Adrenal gland (tissue), 12 donors: ENCODE results near the gene PIP5KL1. TPM values are rescaled to one million over a fixed set of nuclear protein-coding genes. Genes with fewer than 3 reads are reported as not detected.

Experiments
- DNase-seq, 7 donors: peaks; one replicate each; pipeline ENCODE4 v3.0.0-alpha.2; 2019 to 2020
- H3K27ac ChIP-seq, 5 donors: fragments of 200-600 bp; sonication (generic) in 4 of 5; 1 replicate in 3 of 5; 2 replicates in 2 of 5; pipeline versions ENCODE4 v1.5.1 to v1.8.0; 2016 to 2020; ENCODE audit warnings: mild to moderate bottlenecking in 1 of 5
- H3K27me3 ChIP-seq: fragments of 200-600 bp; 2 replicates; pipeline ENCODE4 v1.8.0; 2021
- H3K36me3 ChIP-seq, 2 donors: fragments of 200-600 bp; replicated peaks in 1 of 2; 1 replicate in 1 of 2; 2 replicates in 1 of 2; pipeline versions ENCODE4 v1.5.1 to v1.8.0; 2018 to 2022
- H3K4me1 ChIP-seq, 2 donors: fragments of 200-600 bp; replicated peaks in 1 of 2; 1 replicate in 1 of 2; 2 replicates in 1 of 2; pipeline versions ENCODE4 v1.5.1 to v1.8.0; 2018 to 2021
- H3K4me3 ChIP-seq, 4 donors: fragments of 200-600 bp; sonication (generic) in 3 of 4; one replicate each; pipeline ENCODE4 v1.5.1; 2016 to 2018
- H3K9me3 ChIP-seq, 3 donors: fragments of 200-600 bp; sonication (generic) in 1 of 3; replicated peaks in 1 of 3; 1 replicate in 2 of 3; 2 replicates in 1 of 3; pipeline versions ENCODE4 v1.5.1 to v1.8.0; 2016 to 2021
- POLR2A ChIP-seq, 2 donors: fragments of 450-650 bp; IDR thresholded peaks; one replicate each; pipeline ENCODE4 v1.6.1; 2017; ENCODE audit warnings: antibody characterized with exemption in 2 of 2, mild to moderate bottlenecking in 2 of 2, moderate library complexity in 1 of 2
- WGBS, 4 donors: extraction: QIAGEN DNeasy Blood & Tissue Kit in 2 of 4; methylation state at CpG; one replicate each; pipeline versions ENCODE4 v1.1.5 to v1.1.7; 2013 to 2017; 5-methylcytosine and 5-hydroxymethylcytosine counted together
- intact Hi-C, 2 donors: fragments of 100-400 bp; cut with DNase I; formaldehyde crosslinking; loops; one replicate each; pipeline versions ENCODE4 v1.14.1 to v1.15.0; 2022 to 2023
- polyA plus RNA-seq, 3 donors: library from polyadenylated mRNA; stranded (reverse); fragments of 200-250 nt in 2 of 3; fragments of 350-450 nt in 1 of 3; fragmentation: Illumina TruSeq in 1 of 3; extraction: RNeasy Lipid Tissue Mini Kit (QIAGEN cat#74804) in 1 of 3; gene quantifications; one replicate each; pipeline ENCODE4 v1.2.3, GENCODE V29; 2013 to 2014
- total RNA-seq, 9 donors: library from RNA; depleted of rRNA in 4 of 9; stranded (reverse); fragments of >200 nt in 4 of 9; fragments of 120-200 nt in 1 of 9; fragmentation: NEBNext Ultra II Directional in 1 of 9; extraction: Animal tissue kit (Norgen Biotek cat#: 25700) in 1 of 9; gene quantifications; one replicate each; pipeline versions ENCODE4 v1.1.0 to v1.2.4, GENCODE V29; 2013 to 2023
- TF ChIP-seq, protein P1 (sequence below), 6 experiments: fragments of 450-650 bp in 4 of 6; fragments of 200-600 bp in 2 of 6; sonication (generic) in 1 of 6; IDR thresholded peaks; 1 replicate in 5 of 6; 2 replicates in 1 of 6; pipeline versions ENCODE4 v1.5.1 to v1.8.0; 2016 to 2021; ENCODE audit warnings: antibody characterized with exemption in 6 of 6, mild to moderate bottlenecking in 2 of 6, moderate library complexity in 1 of 6
- donor health status: healthy with polysubstance abuse.
- donor health status: Bipolar disorder and iron deficiency.
- donor health status: DM: yes; HTN: yes; CAD: no.
- donor health status: DM: no; HTN: no; CAD: no.
- donor health status: DM: no; HTN: no; CAD: no.
- donor health status: DM: yes; HTN: yes; CAD: no.

The PIP5KL1 gene
- total and polyA plus RNA-seq, 12 donors, result 0.19 to 2.3 (median 0.83) TPM; not detected in 3

DNA sequence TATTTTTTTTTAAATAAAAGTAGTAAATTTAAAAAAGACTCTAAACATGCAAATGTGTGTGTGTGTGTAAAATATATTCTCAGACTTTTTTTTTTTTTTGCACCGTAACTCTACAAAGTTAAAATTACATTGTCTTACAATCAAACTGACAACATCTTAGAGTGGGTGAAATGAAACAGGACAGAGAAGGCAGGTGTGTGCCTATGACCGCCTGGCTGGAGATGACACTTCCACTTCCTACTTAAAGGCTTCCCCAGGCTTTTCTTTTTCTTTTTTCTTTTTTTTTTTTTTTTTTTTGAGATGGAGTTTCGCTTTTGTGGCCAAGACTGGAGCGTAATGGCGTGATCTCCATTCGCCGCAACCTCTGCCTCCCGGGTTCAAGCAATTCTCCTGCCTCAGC, 50.4 kb downstream of the PIP5KL1 start:
- Histone ChIP-seq H3K4me3 (no peak overlapping the region), H3K4me1 (peaks cover 12 to 38% of the 10 kb centered on the region in 2 donors), H3K9me3 (no peaks in the 10 kb centered on the region), H3K36me3 (peaks cover 0 to 6% of the 10 kb centered on the region in 2 donors), H3K27me3 (no peaks in the 10 kb centered on the region), H3K27ac (no peak overlapping the region)
- intact Hi-C loops, result no loop called here
- TF ChIP-seq, protein P1, sequence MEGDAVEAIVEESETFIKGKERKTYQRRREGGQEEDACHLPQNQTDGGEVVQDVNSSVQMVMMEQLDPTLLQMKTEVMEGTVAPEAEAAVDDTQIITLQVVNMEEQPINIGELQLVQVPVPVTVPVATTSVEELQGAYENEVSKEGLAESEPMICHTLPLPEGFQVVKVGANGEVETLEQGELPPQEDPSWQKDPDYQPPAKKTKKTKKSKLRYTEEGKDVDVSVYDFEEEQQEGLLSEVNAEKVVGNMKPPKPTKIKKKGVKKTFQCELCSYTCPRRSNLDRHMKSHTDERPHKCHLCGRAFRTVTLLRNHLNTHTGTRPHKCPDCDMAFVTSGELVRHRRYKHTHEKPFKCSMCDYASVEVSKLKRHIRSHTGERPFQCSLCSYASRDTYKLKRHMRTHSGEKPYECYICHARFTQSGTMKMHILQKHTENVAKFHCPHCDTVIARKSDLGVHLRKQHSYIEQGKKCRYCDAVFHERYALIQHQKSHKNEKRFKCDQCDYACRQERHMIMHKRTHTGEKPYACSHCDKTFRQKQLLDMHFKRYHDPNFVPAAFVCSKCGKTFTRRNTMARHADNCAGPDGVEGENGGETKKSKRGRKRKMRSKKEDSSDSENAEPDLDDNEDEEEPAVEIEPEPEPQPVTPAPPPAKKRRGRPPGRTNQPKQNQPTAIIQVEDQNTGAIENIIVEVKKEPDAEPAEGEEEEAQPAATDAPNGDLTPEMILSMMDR (IDR thresholded peaks at IDR 0.05), result no peak
- TF ChIP-seq POLR2A (IDR thresholded peaks at IDR 0.05), result no peak
- 72 to 83% (median 79%) methylated on average over 8 of the region's 8 CpGs for WGBS, 4 donors
- no peak for DNase-seq

DNA sequence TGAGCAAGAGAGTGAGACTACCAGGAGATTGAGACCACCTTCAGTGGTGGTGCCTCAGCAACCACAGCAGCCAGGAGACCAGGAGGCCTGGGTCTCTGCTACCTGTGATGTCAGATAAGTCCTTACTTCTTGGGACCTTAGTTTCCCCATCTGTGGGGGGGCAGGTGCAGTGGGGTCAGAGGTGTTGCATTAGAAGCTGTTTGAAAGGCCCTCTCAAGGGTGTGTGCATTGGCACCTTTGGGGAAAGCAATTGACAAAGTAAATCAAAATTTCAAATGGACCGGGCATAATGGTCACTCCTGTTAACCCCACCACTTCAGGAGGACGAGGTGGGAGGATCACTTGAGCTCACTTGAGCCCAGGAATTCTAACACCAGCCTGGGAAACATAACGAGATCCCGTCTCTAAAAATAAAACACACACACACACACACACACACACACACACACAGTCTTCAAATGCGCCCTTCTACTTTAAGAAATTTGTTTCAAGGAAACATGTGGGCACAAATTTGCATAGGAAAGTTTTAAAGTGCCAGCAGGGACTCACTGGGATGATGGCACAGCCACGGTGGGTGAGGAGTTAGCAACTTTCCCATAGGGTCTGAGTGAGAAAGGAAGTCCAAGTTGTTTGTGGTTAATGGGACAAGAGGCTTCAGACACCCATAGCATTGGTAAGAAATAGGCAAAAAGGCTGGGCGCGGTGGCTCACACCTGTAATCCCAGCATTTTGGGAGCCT, 51.8 kb downstream of the PIP5KL1 start:
- intact Hi-C loops, result no loop called here
- no peaks in the 10 kb centered on the region for H3K27me3 ChIP-seq
- H3K4me3 ChIP-seq, result no peak overlapping the region
- no peak for DNase-seq
- no peaks in the 10 kb centered on the region for H3K9me3 ChIP-seq
- H3K27ac ChIP-seq, result peak overlapping the region in 1 of 5 donors; percentile 66
- TF ChIP-seq POLR2A (IDR thresholded peaks at IDR 0.05), result no peak
- TF ChIP-seq, protein P1 (IDR thresholded peaks at IDR 0.05), result no peak
- 65 to 77% (median 73%) methylated on average over 7 to 8 of the region's 8 CpGs for WGBS, 4 donors
- H3K36me3 ChIP-seq, result no peaks in the 10 kb centered on the region
- H3K4me1 ChIP-seq, result peaks cover 17 to 41% of the 10 kb centered on the region in 2 donors

DNA sequence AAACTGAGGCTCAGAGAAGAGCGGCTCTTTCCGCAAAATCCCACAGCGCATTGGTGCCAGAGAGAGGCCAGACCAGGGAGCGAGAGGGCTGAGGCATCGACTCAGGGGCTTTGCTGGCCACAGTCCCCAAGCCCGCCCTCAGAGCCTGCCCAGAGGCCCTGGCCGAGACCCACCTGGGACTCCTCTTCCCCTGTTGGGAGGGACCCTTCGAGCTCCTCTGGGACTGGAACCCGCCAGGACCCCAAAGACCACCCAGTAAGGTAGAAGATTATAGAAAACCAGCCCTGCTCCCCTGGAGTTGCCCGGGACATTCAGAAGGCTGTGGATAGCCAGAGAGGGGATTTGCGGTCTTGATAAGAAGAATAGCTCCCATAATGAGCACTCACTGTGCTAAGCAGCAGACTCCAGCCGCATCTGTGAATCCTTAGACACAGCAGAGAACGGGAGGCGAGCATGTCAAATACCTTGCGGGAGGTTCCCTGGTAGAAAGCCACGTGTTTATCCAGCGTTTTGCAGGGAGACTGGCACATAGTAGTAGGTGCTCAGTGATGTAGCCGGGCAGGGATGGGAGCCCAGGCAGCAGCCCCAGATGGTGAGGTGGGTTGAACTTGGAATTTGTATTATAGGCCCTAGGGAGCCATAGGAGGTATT, 52.5 kb downstream of the PIP5KL1 start:
- Histone ChIP-seq H3K4me1 (peaks cover 20 to 45% of the 10 kb centered on the region in 2 donors), H3K36me3 (no peaks in the 10 kb centered on the region), H3K27me3 (no peaks in the 10 kb centered on the region), H3K27ac (peak overlapping the region in 3 of 5 donors; percentile 50 to 91 (median 66)), H3K4me3 (peak overlapping the region in 2 of 4 donors; percentile 47 to 97), H3K9me3 (no peaks in the 10 kb centered on the region)
- TF ChIP-seq POLR2A (IDR thresholded peaks at IDR 0.05), result no peak
- TF ChIP-seq, protein P1 (IDR thresholded peaks at IDR 0.05), result no peak
- intact Hi-C loops, result no loop called here
- WGBS, 4 donors, result 41 to 49% (median 47%) methylated on average over 17 to 18 of the region's 18 CpGs
- no peak for DNase-seq

DNA sequence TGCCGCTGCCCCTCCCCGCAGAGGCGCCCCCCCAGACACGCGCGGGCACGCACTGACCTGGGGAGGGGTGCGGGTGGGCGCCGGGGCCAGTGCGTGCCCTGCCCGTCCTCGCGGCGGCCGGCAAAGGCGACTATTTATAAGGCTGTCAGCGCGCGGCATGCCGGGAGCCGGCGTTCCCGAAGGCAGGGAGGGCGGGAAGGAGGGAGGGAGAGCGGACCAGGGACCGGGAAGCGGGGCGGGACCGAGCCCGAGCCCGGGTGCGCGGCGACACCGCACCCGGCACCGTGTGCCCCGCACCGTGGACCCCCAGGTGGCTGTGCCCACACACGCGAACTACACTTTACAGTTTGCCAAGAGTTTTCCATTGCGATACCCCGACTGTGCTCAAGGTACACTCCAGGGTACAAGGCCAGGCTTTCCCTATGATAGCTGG, 53.0 kb downstream of the PIP5KL1 start, which contains the start of gene AK1:
AK1 (minus strand) TSS at position 110 of the 433 bp plus-strand sequence. CDS start 3,058 bp downstream, outside the sequence.
- H3K27ac ChIP-seq, result peak within 1 kb of the TSS in 3 of 5 donors; percentile 50 to 91 (median 66)
- no peaks in the 10 kb centered on the region for H3K27me3 ChIP-seq
- intact Hi-C loops, result no loop called here
- 0 to 2% (median 0%) methylated on average over 2 to 44 of the region's 44 CpGs for WGBS, 4 donors
- peaks cover 0 to 5% of the 10 kb centered on the region in 2 donors for H3K36me3 ChIP-seq
- peaks cover 20 to 45% of the 10 kb centered on the region in 2 donors for H3K4me1 ChIP-seq
- H3K9me3 ChIP-seq, result no peaks in the 10 kb centered on the region
- TF ChIP-seq POLR2A (IDR thresholded peaks at IDR 0.05), result peak in 1 of 2 donors; percentile 58
- TF ChIP-seq, protein P1 (IDR thresholded peaks at IDR 0.05), result no peak
- DNase-seq, result peak; percentile 78 to 90 (median 85)
- H3K4me3 ChIP-seq, result peak within 1 kb of the TSS in 2 of 4 donors; percentile 47 to 97
